ENCODE data around the gene RBBP8NL.

Gene RBBP8NL

GRCh38 chr20:62461157-62461556 is 33.8 kb upstream of the RBBP8NL start:
- no peak for DNase-seq (ENCODE audit: low read depth)

GRCh38 chr20:62460678-62461077 is 33.3 kb upstream of the RBBP8NL start:
- no peak for DNase-seq (ENCODE audit: low read depth)

GRCh38 chr20:62459488-62459887 is 32.1 kb upstream of the RBBP8NL start:
- DNase-seq (ENCODE audit: low read depth), result no peak

GRCh38 chr20:62458275-62459251 is 31.2 kb upstream of the RBBP8NL start:
- no peak for DNase-seq (ENCODE audit: low read depth)

GRCh38 chr20:62457831-62458230 is 30.5 kb upstream of the RBBP8NL start:
- no peak for DNase-seq (ENCODE audit: low read depth)

- no peak for DNase-seq (ENCODE audit: low read depth)
Measured at GRCh38 chr20:62457098-62457497, 29.8 kb upstream of the RBBP8NL start.

GRCh38 chr20:62455929-62456328 is 28.6 kb upstream of the RBBP8NL start:
- DNase-seq (ENCODE audit: low read depth), result no peak

- DNase-seq (ENCODE audit: low read depth), result no peak
Measured at GRCh38 chr20:62454904-62455636, 27.7 kb upstream of the RBBP8NL start.

GRCh38 chr20:62453186-62453808 is 26.0 kb upstream of the RBBP8NL start:
- no peak for DNase-seq (ENCODE audit: low read depth)

GRCh38 chr20:62452475-62453095 is 25.2 kb upstream of the RBBP8NL start:
- DNase-seq (ENCODE audit: low read depth), result no peak

- no peak for DNase-seq (ENCODE audit: low read depth)
Measured at GRCh38 chr20:62451970-62452369, 24.6 kb upstream of the RBBP8NL start.

- no peak for DNase-seq (ENCODE audit: low read depth)
Measured at GRCh38 chr20:62451156-62451767, 23.9 kb upstream of the RBBP8NL start.

GRCh38 chr20:62449951-62450691 is 22.8 kb upstream of the RBBP8NL start:
- no peak for DNase-seq (ENCODE audit: low read depth)

- DNase-seq (ENCODE audit: low read depth), result no peak
Measured at GRCh38 chr20:62448788-62449187, 21.4 kb upstream of the RBBP8NL start.

- no peak for DNase-seq (ENCODE audit: low read depth)
Measured at GRCh38 chr20:62448038-62448437, 20.7 kb upstream of the RBBP8NL start.

GRCh38 chr20:62446888-62447869 is 19.8 kb upstream of the RBBP8NL start:
- DNase-seq (ENCODE audit: low read depth), result no peak

- no peak for DNase-seq (ENCODE audit: low read depth)
Measured at GRCh38 chr20:62446481-62446880, 19.1 kb upstream of the RBBP8NL start.

GRCh38 chr20:62445553-62446340 is 18.4 kb upstream of the RBBP8NL start:
- DNase-seq (ENCODE audit: low read depth), result no peak

- no peak for DNase-seq (ENCODE audit: low read depth)
Measured at GRCh38 chr20:62444286-62444685, 16.9 kb upstream of the RBBP8NL start.
